KMS-11 (cell line): ENCODE results near the gene SREBF2.
A peak's percentile ranks its signal among the peaks of the same experiment; 100 is the strongest.

Experiments used
- H2AFZ ChIP-seq: fragments of 200-600 bp; sonication (generic); 2 replicates; pipeline ENCODE4 v1.6.1; 2016; ENCODE audit warnings: antibody characterized with exemption, mixed run types, low read depth
- H3K27ac ChIP-seq: fragments of 200-600 bp; sonication (generic); 2 replicates; pipeline ENCODE4 v1.6.1; 2016; ENCODE audit warnings: mild to moderate bottlenecking, mixed run types
- H3K27me3 ChIP-seq: fragments of 200-600 bp; sonication (generic); 2 replicates; pipeline ENCODE4 v1.6.1; 2017; ENCODE audit warnings: mild to moderate bottlenecking, low read depth, mixed run types, moderate library complexity; ENCODE audit not compliant: insufficient read depth
- H3K36me3 ChIP-seq: fragments of 200-600 bp; sonication (generic); 2 replicates; pipeline ENCODE4 v1.6.1; 2017; ENCODE audit warnings: mild to moderate bottlenecking, mixed run types; ENCODE audit not compliant: insufficient read depth
- H3K4me1 ChIP-seq: fragments of 200-600 bp; sonication (generic); 2 replicates; pipeline ENCODE4 v1.6.1; 2016; ENCODE audit warnings: mild to moderate bottlenecking, low read depth, mixed run types; ENCODE audit not compliant: poor library complexity, severe bottlenecking
- H3K4me2 ChIP-seq: fragments of 200-600 bp; sonication (generic); 2 replicates; pipeline ENCODE4 v1.7.0; 2016; ENCODE audit warnings: mild to moderate bottlenecking, mixed run types
- H3K4me3 ChIP-seq: fragments of 200-600 bp; sonication (generic); IDR thresholded peaks from 2 replicates; pipeline ENCODE4 v1.6.1; 2017; ENCODE audit warnings: low read depth, low read length, mixed read lengths; ENCODE audit not compliant: insufficient read depth
- H3K79me2 ChIP-seq: fragments of 200-600 bp; sonication (generic); 2 replicates; pipeline ENCODE4 v1.6.1; 2016; ENCODE audit warnings: low read depth, mixed run types; ENCODE audit not compliant: insufficient read depth
- H3K9ac ChIP-seq: fragments of 200-600 bp; sonication (generic); 2 replicates; pipeline ENCODE4 v1.6.1; 2016; ENCODE audit warnings: mild to moderate bottlenecking, mixed run types
- H4K20me1 ChIP-seq: fragments of 200-600 bp; sonication (generic); 2 replicates; pipeline ENCODE4 v1.6.1; 2016; ENCODE audit warnings: mild to moderate bottlenecking, mixed run types; ENCODE audit not compliant: insufficient read depth
- CTCF ChIP-seq: fragments of 200-600 bp; sonication (generic); conservative IDR thresholded peaks from 2 replicates; pipeline ENCODE4 v1.6.1; 2017; ENCODE audit warnings: low read depth, mild to moderate bottlenecking, antibody characterized with exemption, low read length, moderate library complexity, mixed read lengths

Gene SREBF2

GRCh38 chr22:41821471-41822316, 11.2 kb upstream of the SREBF2 start:
- TF ChIP-seq CTCF = no peak
- Histone ChIP-seq H3K4me2 (no peak overlapping the region), H4K20me1 (no peaks in the 10 kb centered on the region), H3K27me3 (no peaks in the 10 kb centered on the region), H3K79me2 (no peaks in the 10 kb centered on the region), H3K9ac (no peak overlapping the region), H3K4me1 (peaks cover 10% of the 10 kb centered on the region), H3K27ac (no peak overlapping the region), H2AFZ (no peak overlapping the region), H3K36me3 (no peaks in the 10 kb centered on the region), H3K4me3 (no peak overlapping the region)

- Histone ChIP-seq H3K36me3 (no peaks in the 10 kb centered on the region), H3K27me3 (no peaks in the 10 kb centered on the region), H2AFZ (no peak overlapping the region), H3K4me2 (no peak overlapping the region), H3K4me3 (no peak overlapping the region), H3K27ac (no peak overlapping the region), H3K4me1 (peaks cover 18% of the 10 kb centered on the region), H3K79me2 (no peaks in the 10 kb centered on the region), H4K20me1 (no peaks in the 10 kb centered on the region), H3K9ac (no peak overlapping the region)
- TF ChIP-seq CTCF = peak; percentile 61
Measured at GRCh38 chr22:41822317-41823057, 10.4 kb upstream of the SREBF2 start.

GRCh38 chr22:41823797-41824196, 9.1 kb upstream of the SREBF2 start:
- Histone ChIP-seq H2AFZ (no peak overlapping the region), H3K27ac (no peak overlapping the region), H3K36me3 (no peaks in the 10 kb centered on the region), H3K79me2 (no peaks in the 10 kb centered on the region), H4K20me1 (no peaks in the 10 kb centered on the region), H3K27me3 (no peaks in the 10 kb centered on the region), H3K4me3 (no peak overlapping the region), H3K4me2 (no peak overlapping the region), H3K4me1 (peaks cover 31% of the 10 kb centered on the region), H3K9ac (no peak overlapping the region)
- TF ChIP-seq CTCF = no peak

GRCh38 chr22:41825376-41825775, 7.5 kb upstream of the SREBF2 start:
- no peaks in the 10 kb centered on the region for H3K36me3 ChIP-seq
- no peak overlapping the region for H3K27ac ChIP-seq
- no peaks in the 10 kb centered on the region for H4K20me1 ChIP-seq
- no peak overlapping the region for H3K4me3 ChIP-seq
- no peaks in the 10 kb centered on the region for H3K79me2 ChIP-seq
- peaks cover 40% of the 10 kb centered on the region for H3K4me1 ChIP-seq
- H3K9ac ChIP-seq = no peak overlapping the region
- H3K27me3 ChIP-seq = no peaks in the 10 kb centered on the region
- TF ChIP-seq CTCF = no peak
- H3K4me2 ChIP-seq = no peak overlapping the region
- H2AFZ ChIP-seq = no peak overlapping the region
